ENCODE results near the gene PGLYRP2.

Gene PGLYRP2

DNA sequence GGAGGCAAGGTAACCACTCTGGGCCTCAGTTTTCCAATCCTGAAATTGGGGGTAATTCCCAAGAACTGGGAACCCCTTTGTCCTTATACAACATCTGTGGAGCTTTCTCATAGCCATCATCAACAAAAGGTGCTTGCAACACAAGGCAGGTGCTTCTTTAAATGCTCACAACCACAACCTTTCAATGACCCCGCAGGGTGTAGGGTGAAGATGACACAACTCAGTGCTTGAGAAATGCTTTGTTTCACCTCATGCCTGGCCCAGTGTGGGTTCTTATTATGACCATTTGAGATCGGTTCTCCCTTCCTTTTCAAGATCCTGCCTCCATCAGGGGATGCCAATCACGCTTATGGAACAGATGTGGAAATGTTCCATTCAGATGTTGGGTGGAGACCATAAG is 38.0 kb downstream of the PGLYRP2 start:
- DNase-seq (ENCODE audit: low read depth in 3 of 3) = no peak

DNA sequence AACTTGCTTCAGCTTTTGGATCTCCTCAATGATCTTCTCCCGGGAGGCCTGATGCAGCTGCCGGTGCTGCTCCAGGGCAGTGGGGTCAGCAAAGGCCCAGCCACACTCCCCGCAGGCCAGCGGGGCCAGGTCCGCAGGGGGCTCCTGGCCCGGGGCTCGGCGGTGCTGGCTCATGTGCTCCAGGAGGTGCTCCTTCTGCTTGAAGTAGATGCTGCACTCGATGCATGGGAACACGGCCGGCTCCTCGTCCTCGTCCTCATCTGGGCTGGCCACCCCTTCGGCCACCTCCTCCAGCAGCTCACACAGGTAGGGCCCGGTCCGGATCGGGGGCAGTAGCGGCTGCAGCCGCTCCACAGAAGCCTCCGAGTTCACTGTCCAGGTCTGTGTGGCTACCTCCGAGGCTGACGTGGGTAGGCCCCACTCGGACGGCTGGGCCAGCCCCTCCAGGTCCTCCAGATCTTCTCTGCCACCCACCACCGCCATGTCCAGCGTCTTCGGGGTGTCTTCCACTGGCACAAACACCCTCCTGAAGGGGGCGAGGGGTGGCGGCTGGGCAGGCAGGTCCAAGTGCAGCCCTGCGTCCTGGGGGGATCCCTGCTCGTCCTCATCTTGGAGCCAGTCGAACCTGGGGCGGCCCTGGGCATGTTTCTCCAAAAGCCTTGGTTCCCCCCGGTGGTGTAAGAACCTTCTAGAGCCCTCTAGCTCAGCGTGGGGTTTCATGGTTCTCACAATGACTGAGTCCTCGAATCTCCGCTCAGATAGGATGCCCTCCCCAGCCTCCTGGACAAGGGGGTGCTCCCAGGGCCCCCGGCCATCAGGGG is 39.3 kb downstream of the PGLYRP2 start:
- DNase-seq (ENCODE audit: low read depth in 3 of 3) = no peak

- DNase-seq (ENCODE audit: low read depth in 3 of 3) = no peak
Measured at GRCh38 chr19:15439078-15439799, 40.1 kb downstream of the PGLYRP2 start.

GRCh38 chr19:15438577-15438976 is 40.7 kb downstream of the PGLYRP2 start:
- DNase-seq (ENCODE audit: low read depth in 3 of 3) = no peak

DNA sequence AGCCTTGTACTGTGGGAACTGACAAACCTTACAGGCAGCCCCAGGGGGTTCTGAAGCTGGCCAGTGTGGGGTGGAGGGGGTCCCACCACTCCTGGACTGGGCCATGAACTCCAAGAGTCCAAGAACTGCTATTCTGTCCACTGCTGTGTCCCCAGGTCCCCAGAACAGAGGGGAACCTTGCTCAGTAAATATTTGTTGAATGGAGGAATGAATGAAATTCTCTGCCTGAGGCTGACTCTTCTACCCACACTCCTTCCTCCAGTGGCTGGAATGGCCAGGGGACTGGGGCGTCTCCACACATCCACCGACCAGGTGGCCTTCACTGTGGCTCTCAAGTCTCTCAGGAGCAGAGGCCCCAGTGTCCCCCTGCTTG is 41.2 kb downstream of the PGLYRP2 start:
- DNase-seq (ENCODE audit: low read depth in 3 of 3) = no peak

GRCh38 chr19:15437355-15438123 is 41.8 kb downstream of the PGLYRP2 start:
- no peak for DNase-seq (ENCODE audit: low read depth in 3 of 3)

- no peak for DNase-seq (ENCODE audit: low read depth in 3 of 3)
Measured at GRCh38 chr19:15436826-15437110, 42.5 kb downstream of the PGLYRP2 start.

DNA sequence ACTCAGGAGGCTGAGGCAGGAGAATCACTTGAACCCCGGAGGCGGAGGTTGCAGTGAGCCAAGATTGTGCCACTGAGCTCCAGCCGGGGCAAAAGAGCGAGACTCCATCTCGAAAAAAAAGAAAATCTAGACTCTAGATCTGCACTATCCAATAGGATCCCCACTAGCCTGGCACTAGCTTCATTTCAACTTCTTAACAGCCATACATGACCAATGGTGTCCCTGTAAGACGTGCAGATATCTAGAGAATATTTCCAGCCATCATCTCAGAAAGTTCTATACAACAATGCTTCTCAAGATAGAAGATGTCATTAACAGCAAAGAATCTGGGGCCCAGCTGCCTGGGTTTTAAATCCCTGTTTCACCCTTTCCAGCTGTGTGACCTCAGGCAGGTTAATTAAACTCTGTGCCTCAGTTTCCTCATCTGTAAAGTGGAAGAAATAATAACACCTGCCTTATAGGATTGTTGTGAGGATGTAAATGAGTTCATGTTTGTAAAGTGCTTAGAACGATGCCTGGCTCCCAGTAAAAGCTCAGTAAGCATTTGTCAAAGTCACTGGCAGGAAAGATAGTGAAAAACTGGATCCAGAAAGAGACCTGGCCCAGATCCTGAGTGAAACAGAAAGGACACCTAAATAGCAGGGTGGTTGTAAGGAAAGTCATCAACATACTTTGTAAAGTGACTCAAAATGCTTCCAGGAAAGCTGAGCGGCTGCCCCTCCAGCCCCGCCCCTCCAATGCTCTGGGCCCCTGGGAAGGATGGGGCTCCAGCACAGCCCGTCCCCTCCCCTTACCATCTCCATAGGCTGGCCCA is 43.1 kb downstream of the PGLYRP2 start:
- no peak for DNase-seq (ENCODE audit: low read depth in 3 of 3)

GRCh38 chr19:15433519-15434069 is 45.7 kb downstream of the PGLYRP2 start:
- no peak for DNase-seq (ENCODE audit: low read depth in 3 of 3)

DNA sequence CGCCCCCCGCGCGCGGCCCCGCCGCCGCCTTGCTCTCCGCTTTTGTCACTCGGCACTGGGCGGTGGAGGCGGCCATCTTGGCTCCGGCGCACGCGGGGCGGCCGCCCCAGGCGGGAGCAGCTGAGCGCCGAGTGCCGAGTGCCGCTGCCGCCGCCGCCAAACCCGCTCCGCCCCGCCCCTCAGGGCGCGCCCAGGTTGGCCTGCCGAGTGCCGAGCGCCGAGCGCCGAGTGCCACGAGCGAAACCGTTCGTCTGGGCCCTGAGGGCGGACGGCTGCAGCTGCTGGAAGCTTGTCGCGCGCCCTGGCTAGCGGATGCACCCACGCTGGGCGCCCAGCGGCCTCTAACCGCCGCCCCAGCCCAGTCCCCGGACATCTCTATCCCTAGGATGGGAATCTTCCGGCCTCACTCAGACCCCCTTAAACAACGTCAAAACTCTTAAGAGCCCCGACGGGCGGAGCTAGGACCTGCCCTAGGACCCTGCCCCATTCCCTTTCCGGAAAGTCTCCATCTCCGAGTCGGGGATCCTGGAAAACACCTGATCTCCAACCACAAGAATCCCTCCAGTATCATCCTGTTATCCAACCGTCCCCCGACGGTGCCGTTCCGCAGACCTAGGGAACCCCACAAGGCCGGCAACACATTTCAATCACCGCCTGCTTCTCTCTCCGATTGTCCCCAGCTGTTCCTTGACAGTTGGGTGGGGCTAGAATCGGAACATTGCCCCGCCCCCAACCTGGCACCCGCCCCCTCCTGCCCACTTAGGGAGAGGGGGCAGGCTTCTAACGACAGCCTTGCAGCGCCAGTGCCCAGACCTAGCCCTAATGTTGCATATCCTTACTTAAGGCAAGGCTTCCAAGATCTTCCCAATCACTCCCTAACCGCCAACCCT is 46.4 kb downstream of the PGLYRP2 start:
- peak; percentile 85 to 89 (median 87) for DNase-seq (ENCODE audit: low read depth in 3 of 3)

DNA sequence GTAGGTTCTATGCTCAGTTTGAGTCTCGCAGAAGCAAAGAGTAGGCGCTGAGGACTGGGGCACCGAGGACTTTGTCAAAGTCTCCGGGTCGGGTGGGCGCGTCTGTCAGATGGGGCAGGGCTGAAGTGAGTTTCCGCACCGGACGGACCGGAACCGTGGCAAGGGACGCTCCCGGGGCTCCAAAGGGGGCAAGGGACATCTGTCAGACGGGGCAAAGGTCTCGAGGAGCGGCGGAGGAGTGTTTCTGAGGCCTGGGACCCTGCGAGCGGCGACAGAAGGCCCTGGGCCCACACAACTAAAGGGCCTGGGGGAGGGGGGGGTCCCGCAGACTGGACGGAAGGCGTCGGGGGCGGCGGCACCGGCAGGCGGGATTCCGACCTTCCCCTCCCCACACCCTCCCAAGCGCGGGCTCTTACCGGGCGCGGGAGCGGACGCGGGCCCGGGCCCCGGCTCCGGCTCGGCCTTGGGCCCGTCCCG is 47.2 kb downstream of the PGLYRP2 start:
- DNase-seq (ENCODE audit: low read depth in 3 of 3) = no peak

DNA sequence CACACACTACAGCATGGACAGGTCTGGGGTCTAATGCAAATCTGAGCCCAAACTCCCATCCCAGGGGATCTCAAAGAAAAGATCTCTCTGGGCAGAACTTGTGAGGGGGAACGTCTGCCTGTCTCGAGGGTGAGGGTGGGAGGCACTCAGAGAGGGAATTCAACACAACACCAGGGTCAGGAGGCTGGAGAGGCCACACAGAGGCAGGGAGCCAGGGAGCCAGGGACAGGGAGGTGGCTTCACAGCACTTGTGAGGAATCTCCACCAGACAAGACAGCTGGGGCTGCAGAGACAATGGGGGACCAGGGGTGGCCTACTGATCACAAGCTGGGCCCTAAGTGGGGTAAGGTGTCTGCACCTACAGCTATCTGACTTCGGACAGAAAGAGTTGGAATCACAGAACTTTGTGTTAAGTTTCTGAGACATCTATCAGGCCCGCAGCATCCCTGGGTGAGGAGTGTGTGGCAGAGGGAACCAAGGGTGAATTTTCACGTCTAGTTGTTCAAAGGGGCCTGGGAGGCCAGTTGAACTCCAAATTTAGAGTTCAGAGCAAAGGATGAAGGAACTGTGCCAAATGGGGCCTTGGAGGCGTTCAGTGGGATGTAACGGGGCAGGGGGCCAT is 47.8 kb downstream of the PGLYRP2 start:
- DNase-seq (ENCODE audit: low read depth in 3 of 3) = no peak

- DNase-seq (ENCODE audit: low read depth in 3 of 3) = no peak
Measured at GRCh38 chr19:15430526-15431120, 48.7 kb downstream of the PGLYRP2 start.

- no peak for DNase-seq (ENCODE audit: low read depth in 3 of 3)
Measured at GRCh38 chr19:15429825-15430467, 49.4 kb downstream of the PGLYRP2 start.

- DNase-seq (ENCODE audit: low read depth in 3 of 3) = no peak
Measured at GRCh38 chr19:15428956-15429824, 50.1 kb downstream of the PGLYRP2 start.

GRCh38 chr19:15427991-15428471 is 51.3 kb downstream of the PGLYRP2 start:
- no peak for DNase-seq (ENCODE audit: low read depth in 3 of 3)

DNA sequence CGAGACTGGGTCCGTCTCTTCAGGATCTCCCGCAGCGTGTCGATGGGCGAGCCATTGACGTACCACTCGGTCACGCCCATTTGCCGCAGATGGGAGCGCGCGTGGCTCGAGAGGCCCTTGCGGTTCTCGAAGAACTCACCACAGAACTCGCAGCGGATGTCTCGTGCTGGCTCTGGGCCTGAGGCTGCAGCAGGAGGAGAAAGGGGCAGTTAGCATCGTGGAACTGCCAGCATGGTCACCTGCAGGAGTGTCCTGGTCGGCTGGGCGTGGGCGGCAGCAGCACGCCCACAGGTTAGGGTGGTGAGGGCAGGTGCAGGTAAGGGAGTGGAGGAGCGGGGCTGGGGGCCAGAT is 52.0 kb downstream of the PGLYRP2 start:
- no peak for DNase-seq (ENCODE audit: low read depth in 3 of 3)
